Measurements from ENCODE around the gene MPDZ. TPM values are rescaled to one million over a fixed set of nuclear protein-coding genes. Genes with fewer than 3 reads are reported as not detected.

MPDZ gene
- total RNA-seq, 6 experiments from 2014 or later: 25.2 to 27.5 (median 26.9) TPM

DNA sequence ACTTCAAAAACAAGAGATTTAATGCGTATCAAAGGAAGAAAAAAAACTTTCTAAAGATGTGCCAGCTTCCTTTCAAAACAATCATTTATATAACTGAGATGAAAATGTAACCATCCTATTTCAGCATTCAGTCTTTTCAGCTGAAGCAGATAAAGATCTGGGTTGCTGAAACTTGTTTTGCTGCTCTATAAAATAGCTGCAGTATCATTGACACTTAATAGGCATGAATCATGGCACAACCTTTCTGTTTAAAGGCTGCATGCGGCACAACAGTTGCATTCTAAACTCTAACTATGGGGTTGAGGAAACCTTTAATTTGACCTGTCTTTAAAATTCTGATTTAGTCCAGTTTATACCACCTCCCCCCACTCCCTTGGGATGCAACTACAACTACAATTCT lies 196.7 kb downstream of the MPDZ start:
- no peak overlapping the region for H3K4me3 Mint-ChIP-seq
- H3K4me1 Mint-ChIP-seq (ENCODE audit: low read depth): peaks cover 22% of the 10 kb centered on the region
- no peaks in the 10 kb centered on the region for H3K9me3 Mint-ChIP-seq
- peaks cover 2% of the 10 kb centered on the region for H3K27me3 Mint-ChIP-seq (ENCODE audit: insufficient read depth)
- DNase-seq: peak; percentile 20
- no peak overlapping the region for H3K27ac Mint-ChIP-seq
- TF ChIP-seq, protein P1, sequence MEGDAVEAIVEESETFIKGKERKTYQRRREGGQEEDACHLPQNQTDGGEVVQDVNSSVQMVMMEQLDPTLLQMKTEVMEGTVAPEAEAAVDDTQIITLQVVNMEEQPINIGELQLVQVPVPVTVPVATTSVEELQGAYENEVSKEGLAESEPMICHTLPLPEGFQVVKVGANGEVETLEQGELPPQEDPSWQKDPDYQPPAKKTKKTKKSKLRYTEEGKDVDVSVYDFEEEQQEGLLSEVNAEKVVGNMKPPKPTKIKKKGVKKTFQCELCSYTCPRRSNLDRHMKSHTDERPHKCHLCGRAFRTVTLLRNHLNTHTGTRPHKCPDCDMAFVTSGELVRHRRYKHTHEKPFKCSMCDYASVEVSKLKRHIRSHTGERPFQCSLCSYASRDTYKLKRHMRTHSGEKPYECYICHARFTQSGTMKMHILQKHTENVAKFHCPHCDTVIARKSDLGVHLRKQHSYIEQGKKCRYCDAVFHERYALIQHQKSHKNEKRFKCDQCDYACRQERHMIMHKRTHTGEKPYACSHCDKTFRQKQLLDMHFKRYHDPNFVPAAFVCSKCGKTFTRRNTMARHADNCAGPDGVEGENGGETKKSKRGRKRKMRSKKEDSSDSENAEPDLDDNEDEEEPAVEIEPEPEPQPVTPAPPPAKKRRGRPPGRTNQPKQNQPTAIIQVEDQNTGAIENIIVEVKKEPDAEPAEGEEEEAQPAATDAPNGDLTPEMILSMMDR (IDR thresholded peaks at IDR 0.05): no peak
- H3K36me3 Mint-ChIP-seq (ENCODE audit: low read depth): no peaks in the 10 kb centered on the region

DNA sequence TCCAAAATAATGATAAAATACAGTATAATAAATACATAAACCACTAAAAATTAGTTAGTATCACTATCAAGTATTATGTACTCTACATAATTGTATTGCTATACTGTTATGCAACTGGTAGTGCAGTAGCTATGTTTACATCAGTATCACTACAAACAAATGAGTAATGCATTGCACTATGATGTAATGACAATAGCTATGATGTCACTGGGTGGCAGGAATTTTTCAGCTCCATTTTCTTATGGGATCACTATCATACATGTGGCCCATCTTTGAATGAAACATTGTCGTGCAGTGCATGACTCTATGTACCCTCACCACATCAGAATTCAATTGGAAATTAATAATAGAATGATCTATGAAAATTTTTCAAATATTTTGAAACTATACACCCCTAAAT lies 201.3 kb downstream of the MPDZ start:
- H3K9me3 Mint-ChIP-seq: no peaks in the 10 kb centered on the region
- TF ChIP-seq, protein P1 (IDR thresholded peaks at IDR 0.05): no peak
- H3K27ac Mint-ChIP-seq: no peak overlapping the region
- H3K36me3 Mint-ChIP-seq (ENCODE audit: low read depth): no peaks in the 10 kb centered on the region
- H3K4me1 Mint-ChIP-seq (ENCODE audit: low read depth): peaks cover 7% of the 10 kb centered on the region; the same call in 1 of the 2 replicates
- H3K27me3 Mint-ChIP-seq (ENCODE audit: insufficient read depth): peaks cover 7% of the 10 kb centered on the region
- no peak for DNase-seq
- H3K4me3 Mint-ChIP-seq: no peak overlapping the region

DNA sequence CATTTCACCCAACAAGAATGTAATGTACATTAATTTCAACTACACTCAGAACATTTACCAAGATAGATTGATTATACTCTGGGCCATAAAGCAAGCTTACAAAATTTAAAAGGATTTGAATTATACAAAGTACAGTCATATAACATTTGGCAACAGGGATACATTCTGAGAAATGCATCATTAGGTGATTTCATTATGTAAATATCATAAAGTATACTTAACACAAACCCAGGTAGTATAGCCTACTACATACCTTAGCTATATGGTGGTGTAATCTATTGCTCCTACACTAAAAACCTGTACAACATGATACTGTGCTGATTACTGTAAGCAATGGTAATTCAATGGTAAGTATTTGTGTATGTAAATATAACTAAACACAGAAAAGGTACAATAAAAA lies 202.9 kb downstream of the MPDZ start:
- no peak overlapping the region for H3K27ac Mint-ChIP-seq
- no peaks in the 10 kb centered on the region for H3K36me3 Mint-ChIP-seq (ENCODE audit: low read depth)
- H3K4me3 Mint-ChIP-seq: no peak overlapping the region
- H3K27me3 Mint-ChIP-seq (ENCODE audit: insufficient read depth): peaks cover 7% of the 10 kb centered on the region
- H3K4me1 Mint-ChIP-seq (ENCODE audit: low read depth): no peaks in the 10 kb centered on the region
- no peaks in the 10 kb centered on the region for H3K9me3 Mint-ChIP-seq
- no peak for DNase-seq
- TF ChIP-seq, protein P1 (IDR thresholded peaks at IDR 0.05): no peak

DNA sequence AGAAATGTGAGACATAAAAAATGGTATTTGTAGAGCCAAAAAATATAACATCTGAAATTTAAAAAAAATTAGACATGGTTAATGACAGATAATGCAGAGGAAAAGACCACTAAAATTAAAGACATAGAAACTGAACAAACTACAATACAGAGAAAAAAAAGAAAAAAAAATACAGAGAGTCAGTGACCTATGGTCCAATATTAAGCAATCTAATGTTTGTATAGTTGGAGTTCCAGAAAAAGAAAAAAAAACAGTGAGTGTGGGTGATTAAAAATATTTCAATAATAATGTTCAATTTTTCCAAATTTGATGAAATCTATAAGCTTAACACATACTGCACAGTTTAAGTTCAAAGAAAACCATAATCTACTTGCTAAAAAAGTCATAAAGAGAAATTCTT lies 207.6 kb downstream of the MPDZ start:
- Mint-ChIP-seq H3K9me3 (no peaks in the 10 kb centered on the region), H3K27ac (no peak overlapping the region), H3K27me3 (ENCODE audit: insufficient read depth) (peaks cover 7% of the 10 kb centered on the region), H3K4me3 (no peak overlapping the region), H3K4me1 (ENCODE audit: low read depth) (no peaks in the 10 kb centered on the region), H3K36me3 (ENCODE audit: low read depth) (no peaks in the 10 kb centered on the region)
- DNase-seq: no peak
- TF ChIP-seq, protein P1 (IDR thresholded peaks at IDR 0.05): no peak

DNA sequence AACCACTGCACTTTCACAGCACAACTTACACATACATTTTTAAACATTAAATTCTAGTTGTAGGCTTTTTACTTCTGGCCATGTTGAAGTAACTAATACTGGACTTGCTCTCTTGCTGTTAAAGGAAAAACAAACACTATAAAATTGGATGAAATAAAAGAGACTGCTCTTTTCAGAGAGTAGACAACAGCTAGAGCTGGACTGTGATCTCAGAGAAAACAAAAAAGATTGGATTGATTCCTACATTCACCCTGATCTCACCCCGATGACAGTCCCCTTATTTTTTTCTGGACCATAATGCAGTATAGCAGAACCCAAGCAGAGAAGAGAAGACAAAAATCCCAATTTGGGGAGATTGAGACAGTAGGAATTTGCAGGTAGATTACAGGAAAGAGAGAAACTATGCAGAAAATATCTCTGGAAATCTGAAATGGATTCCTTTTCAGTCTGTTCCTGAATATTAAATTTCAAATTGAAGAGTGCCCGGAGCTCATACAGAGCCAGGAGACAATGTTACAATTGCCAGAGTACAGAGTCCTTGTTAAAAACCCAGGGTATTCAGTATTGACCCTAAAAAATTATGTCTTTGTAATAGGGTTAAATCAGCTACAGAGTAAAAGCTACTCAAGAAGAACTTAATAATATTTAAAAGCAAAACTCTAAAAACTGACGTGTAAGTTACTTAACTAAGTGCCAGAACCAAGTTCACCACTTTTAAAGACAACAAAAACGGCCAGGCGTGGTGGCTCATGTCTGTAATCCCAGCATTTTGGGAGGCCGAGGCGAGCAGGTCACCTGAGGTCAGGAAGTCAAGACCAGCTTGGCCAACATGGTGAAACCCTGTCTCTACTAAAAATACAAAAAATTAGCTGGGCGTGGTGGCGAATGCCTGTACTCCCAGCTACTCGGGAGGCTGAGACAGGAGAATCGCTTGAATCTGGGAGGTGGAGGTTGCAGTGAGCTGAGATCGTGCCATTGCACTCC lies 208.6 kb downstream of the MPDZ start:
- no peaks in the 10 kb centered on the region for H3K36me3 Mint-ChIP-seq (ENCODE audit: low read depth)
- H3K4me3 Mint-ChIP-seq: no peak overlapping the region
- H3K27ac Mint-ChIP-seq: no peak overlapping the region
- H3K27me3 Mint-ChIP-seq (ENCODE audit: insufficient read depth): peaks cover 7% of the 10 kb centered on the region
- H3K4me1 Mint-ChIP-seq (ENCODE audit: low read depth): no peaks in the 10 kb centered on the region
- H3K9me3 Mint-ChIP-seq: no peaks in the 10 kb centered on the region
- TF ChIP-seq, protein P1 (IDR thresholded peaks at IDR 0.05): no peak
- no peak for DNase-seq

Measured in HFFc6 (cell line).